Colonic mucosa (tissue), 4 donors: Measurements from ENCODE around the gene KMT2D. TPM values are rescaled to one million over a fixed set of nuclear protein-coding genes. Genes with fewer than 3 reads are reported as not detected.
A peak's percentile ranks its signal among the peaks of the same experiment; 100 is the strongest.

Experiments
- DNase-seq: peaks from one replicate; pipeline ENCODE4 v3.0.0-alpha.2; 2020
- H3K27ac ChIP-seq: fragments of 200-600 bp; one replicate; pipeline ENCODE4 v1.8.0; 2021
- H3K27me3 ChIP-seq: fragments of 200-600 bp; one replicate; pipeline ENCODE4 v1.8.0; 2021
- H3K36me3 ChIP-seq: fragments of 200-600 bp; one replicate; pipeline ENCODE4 v1.8.0; 2021
- H3K4me1 ChIP-seq: fragments of 200-600 bp; one replicate; pipeline ENCODE4 v1.8.0; 2021; ENCODE audit warnings: mild to moderate bottlenecking
- H3K4me3 ChIP-seq: fragments of 200-600 bp; one replicate; pipeline ENCODE4 v1.8.0; 2021
- H3K9ac ChIP-seq, 2 donors: one replicate each; pipeline ENCODE4 v1.7.0; 2013; ENCODE audit warnings: control low read depth in 2 of 2, low read depth in 2 of 2, low read length in 2 of 2
- H3K9me3 ChIP-seq: fragments of 200-600 bp; one replicate; pipeline ENCODE4 v1.8.0; 2021
- CTCF ChIP-seq: fragments of 200-600 bp; IDR thresholded peaks from one replicate; pipeline ENCODE4 v1.8.0; 2022; ENCODE audit warnings: antibody characterized with exemption, mild to moderate bottlenecking
- intact Hi-C: fragments of 100-400 bp; cut with DNase I; formaldehyde crosslinking; loops from one replicate; pipeline ENCODE4 v1.14.1; 2022
- total RNA-seq, 2 donors: library from RNA; stranded (reverse); fragmentation: NEBNext Ultra II Directional in 1 of 2; extraction: Animal tissue kit (Norgen Biotek cat#: 25700) in 1 of 2; gene quantifications; one replicate each; pipeline ENCODE4 v1.2.1, GENCODE V29; 2021
- donor health status: healthy.
- donor health status: DM: no; HTN: no; CAD: no.
- donor health status: DM: no; HTN: no; CAD: no.

The KMT2D gene
- total RNA-seq, 2 donors from 2014 or later = 50.2 to 87.5 TPM

GRCh38 chr12:49044660-49045059 lies 15.9 kb downstream of the KMT2D start:
- H3K4me1 ChIP-seq = no peaks in the 10 kb centered on the region
- H3K36me3 ChIP-seq = peaks cover 39% of the 10 kb centered on the region
- DNase-seq = no peak
- intact Hi-C loops = no loop called here
- no peaks in the 10 kb centered on the region for H3K9me3 ChIP-seq
- H3K27me3 ChIP-seq = no peaks in the 10 kb centered on the region
- no peak overlapping the region for H3K4me3 ChIP-seq
- no peak overlapping the region for H3K9ac ChIP-seq
- H3K27ac ChIP-seq = no peak overlapping the region
- no peak for TF ChIP-seq CTCF

GRCh38 chr12:49043856-49044258 lies 16.7 kb downstream of the KMT2D start:
- Histone ChIP-seq H3K9me3 (no peaks in the 10 kb centered on the region), H3K27me3 (no peaks in the 10 kb centered on the region), H3K27ac (no peak overlapping the region), H3K4me3 (no peak overlapping the region), H3K4me1 (no peaks in the 10 kb centered on the region), H3K9ac (no peak overlapping the region), H3K36me3 (peaks cover 38% of the 10 kb centered on the region)
- intact Hi-C loops = no loop called here
- DNase-seq = peak; percentile 75
- peak; percentile 57 for TF ChIP-seq CTCF

- DNase-seq = no peak
- TF ChIP-seq CTCF = no peak
- Histone ChIP-seq H3K4me1 (no peaks in the 10 kb centered on the region), H3K4me3 (no peak overlapping the region), H3K36me3 (peaks cover 38% of the 10 kb centered on the region), H3K27ac (no peak overlapping the region), H3K27me3 (no peaks in the 10 kb centered on the region), H3K9me3 (no peaks in the 10 kb centered on the region), H3K9ac (no peak overlapping the region)
- intact Hi-C loops = no loop called here
These were observed 17.4 kb downstream of the KMT2D start for GRCh38 chr12:49043241-49043640.

GRCh38 chr12:49041881-49042484 lies 18.6 kb downstream of the KMT2D start:
- Histone ChIP-seq H3K4me1 (no peaks in the 10 kb centered on the region), H3K27ac (no peak overlapping the region), H3K36me3 (peaks cover 41% of the 10 kb centered on the region), H3K9ac (no peak overlapping the region), H3K4me3 (no peak overlapping the region), H3K27me3 (no peaks in the 10 kb centered on the region), H3K9me3 (no peaks in the 10 kb centered on the region)
- intact Hi-C loops = no loop called here
- no peak for TF ChIP-seq CTCF
- no peak for DNase-seq

GRCh38 chr12:49041036-49041880 lies 19.3 kb downstream of the KMT2D start:
- intact Hi-C loops = no loop called here
- Histone ChIP-seq H3K4me3 (no peak overlapping the region), H3K4me1 (no peaks in the 10 kb centered on the region), H3K27me3 (no peaks in the 10 kb centered on the region), H3K9ac (no peak overlapping the region), H3K27ac (no peak overlapping the region), H3K36me3 (peaks cover 44% of the 10 kb centered on the region), H3K9me3 (no peaks in the 10 kb centered on the region)
- TF ChIP-seq CTCF = no peak
- DNase-seq = no peak
